H9 (cell line): Measurements from ENCODE around the gene MT1X. TPM values are rescaled to one million over a fixed set of nuclear protein-coding genes. Genes with fewer than 3 reads are reported as not detected.

Experiments
- DNase-seq: peaks from one replicate; pipeline ENCODE4 v3.0.0-alpha.2; 2017
- H2AFZ ChIP-seq: one replicate; pipeline ENCODE4 v1.6.1; 2013; ENCODE audit warnings: mild to moderate bottlenecking, low read length, control low read depth, moderate library complexity
- H2AK5ac ChIP-seq: 2 replicates; pipeline ENCODE4 v1.6.1; 2013; ENCODE audit warnings: low read length, control low read depth, mixed read lengths; ENCODE audit not compliant: insufficient read length
- H2BK120ac ChIP-seq: one replicate; pipeline ENCODE4 v1.6.1; 2013; ENCODE audit warnings: low read depth, mild to moderate bottlenecking, low read length, control low read depth, inconsistent platforms; ENCODE audit not compliant: poor library complexity, severe bottlenecking
- H2BK12ac ChIP-seq: 2 replicates; pipeline ENCODE4 v1.6.1; 2013; ENCODE audit warnings: low read length, control low read depth, mixed read lengths, low read depth; ENCODE audit not compliant: insufficient read length
- H2BK15ac ChIP-seq: 2 replicates; pipeline ENCODE4 v1.6.1; 2013; ENCODE audit warnings: low read depth, low read length, control low read depth
- H2BK20ac ChIP-seq: one replicate; pipeline ENCODE4 v1.6.1; 2013; ENCODE audit warnings: low read depth, mild to moderate bottlenecking, low read length, control low read depth, inconsistent platforms; ENCODE audit not compliant: poor library complexity, severe bottlenecking
- H2BK5ac ChIP-seq: 2 replicates; pipeline ENCODE4 v1.6.1; 2013; ENCODE audit warnings: low read length, control low read depth, mixed read lengths; ENCODE audit not compliant: insufficient read length
- H3K14ac ChIP-seq: 2 replicates; pipeline ENCODE4 v1.6.1; 2013; ENCODE audit warnings: low read length, control low read depth; ENCODE audit not compliant: insufficient read depth
- H3K18ac ChIP-seq: 2 replicates; pipeline ENCODE4 v1.6.1; 2013; ENCODE audit warnings: low read depth, mild to moderate bottlenecking, mixed read lengths, low read length, control low read depth; ENCODE audit not compliant: insufficient read length
- H3K23ac ChIP-seq: 2 replicates; pipeline ENCODE4 v1.6.1; 2013; ENCODE audit warnings: low read length, control low read depth, mixed read lengths, low read depth; ENCODE audit not compliant: insufficient read length
- H3K23me2 ChIP-seq: 2 replicates; pipeline ENCODE4 v1.6.1; 2013; ENCODE audit warnings: low read depth, mild to moderate bottlenecking, mixed read lengths, low read length, control low read depth; ENCODE audit not compliant: insufficient read length, poor library complexity, severe bottlenecking
- H3K27ac ChIP-seq: 2 replicates; pipeline ENCODE4 v1.5.1; 2013; ENCODE audit warnings: low read length, control low read depth, mixed read lengths, low read depth; ENCODE audit not compliant: insufficient read length
- H3K27me3 ChIP-seq: 2 replicates; pipeline ENCODE4 v1.6.1; 2013; ENCODE audit warnings: low read length, control low read depth, inconsistent platforms; ENCODE audit not compliant: insufficient read depth
- H3K4ac ChIP-seq: 2 replicates; pipeline ENCODE4 v1.6.1; 2013; ENCODE audit warnings: low read depth, mild to moderate bottlenecking, control low read depth, inconsistent platforms, low read length, moderate library complexity
- H3K4me1 ChIP-seq: 2 replicates; pipeline ENCODE4 v1.6.1; 2013; ENCODE audit warnings: low read length, control low read depth, inconsistent platforms; ENCODE audit not compliant: insufficient read depth
- H3K4me2 ChIP-seq: 2 replicates; pipeline ENCODE4 v1.6.1; 2013; ENCODE audit warnings: low read length, control low read depth, mixed read lengths; ENCODE audit not compliant: insufficient read length, insufficient read depth
- H3K56ac ChIP-seq: 2 replicates; pipeline ENCODE4 v1.6.1; 2013; ENCODE audit warnings: low read depth, mild to moderate bottlenecking, mixed read lengths, low read length, control low read depth; ENCODE audit not compliant: insufficient read length
- H3K79me1 ChIP-seq: 2 replicates; pipeline ENCODE4 v1.6.1; 2013; ENCODE audit warnings: low read depth, mild to moderate bottlenecking, moderate library complexity, low read length, control low read depth, inconsistent platforms; ENCODE audit not compliant: insufficient read depth, poor library complexity, severe bottlenecking
- H3K79me2 ChIP-seq: 2 replicates; pipeline ENCODE4 v1.6.1; 2013; ENCODE audit warnings: low read length, control low read depth, inconsistent platforms; ENCODE audit not compliant: insufficient read depth
- H3K9ac ChIP-seq: 2 replicates; pipeline ENCODE4 v1.6.1; 2013; ENCODE audit warnings: low read length, control low read depth, mixed read lengths; ENCODE audit not compliant: insufficient read length; ENCODE audit errors: extremely low read depth
- H3K9me3 ChIP-seq: one replicate; pipeline ENCODE4 v1.6.1; 2013; ENCODE audit warnings: low read depth, low read length, inconsistent platforms; ENCODE audit not compliant: control insufficient read depth
- H3T11ph ChIP-seq: one replicate; pipeline ENCODE4 v1.6.1; 2013; ENCODE audit warnings: mild to moderate bottlenecking, low read length, control low read depth, inconsistent platforms
- H4K20me1 ChIP-seq: one replicate; pipeline ENCODE4 v1.6.1; 2013; ENCODE audit not compliant: control insufficient read depth, insufficient read length, insufficient read depth
- H4K5ac ChIP-seq: 2 replicates; pipeline ENCODE4 v1.6.1; 2013; ENCODE audit warnings: low read depth, mild to moderate bottlenecking, mixed read lengths, low read length, control low read depth; ENCODE audit not compliant: insufficient read length
- H4K8ac ChIP-seq: replicated peaks from 2 replicates; pipeline ENCODE4 v1.6.1; 2013; ENCODE audit warnings: low read length, control low read depth, mixed read lengths, low read depth; ENCODE audit not compliant: insufficient read length
- H4K91ac ChIP-seq: 2 replicates; pipeline ENCODE4 v1.6.1; 2013; ENCODE audit warnings: low read depth, mild to moderate bottlenecking, moderate library complexity, mixed read lengths, low read length, control low read depth; ENCODE audit not compliant: insufficient read length
- H3K27ac Mint-ChIP-seq, 3 experiments: 2 replicates in 2 of 3; 3 replicates in 1 of 3; pipeline ENCODE4 v1.8.0; 2020 to 2021; ENCODE audit warnings: mixed read lengths in 3 of 3, mild to moderate bottlenecking in 1 of 3, moderate library complexity in 1 of 3
- H3K27me3 Mint-ChIP-seq: 2 replicates; pipeline ENCODE4 v1.8.0; 2021; ENCODE audit warnings: low read depth, mild to moderate bottlenecking, moderate library complexity, mixed read lengths
- H3K36me3 Mint-ChIP-seq, 3 experiments: 2 replicates in 2 of 3; 3 replicates in 1 of 3; pipeline ENCODE4 v1.8.0; 2020 to 2021; ENCODE audit warnings: low read depth in 3 of 3, mixed read lengths in 3 of 3; ENCODE audit not compliant: insufficient read depth in 1 of 3
- H3K4me1 Mint-ChIP-seq, 2 experiments: 2 replicates each; pipeline ENCODE4 v1.8.0; 2020; ENCODE audit warnings: mixed read lengths in 2 of 2
- H3K4me3 Mint-ChIP-seq, 2 experiments: 2 replicates in 1 of 2; 3 replicates in 1 of 2; pipeline ENCODE4 v1.8.0; 2020 to 2021; ENCODE audit warnings: mild to moderate bottlenecking in 2 of 2, mixed read lengths in 2 of 2, moderate library complexity in 1 of 2
- H3K9me3 Mint-ChIP-seq, 2 experiments: 2 replicates in 1 of 2; 3 replicates in 1 of 2; pipeline ENCODE4 v1.8.0; 2020; ENCODE audit warnings: mild to moderate bottlenecking in 2 of 2, mixed read lengths in 2 of 2, moderate library complexity in 1 of 2
- WGBS: extraction: QIAGEN DNeasy Blood & Tissue Kit; methylation state at CpG from one replicate; pipeline ENCODE4 v1.1.7; 2013; ENCODE audit warnings: missing lambda C conversion rate, low lambda C conversion rate, mixed read lengths; ENCODE audit not compliant: insufficient read length; ENCODE audit errors: extremely low coverage; 5-methylcytosine and 5-hydroxymethylcytosine counted together
- total RNA-seq: library from RNA; stranded (reverse); gene quantifications from 2 replicates; pipeline ENCODE4 v1.2.1, GENCODE V29; 2021
- TF ChIP-seq, protein P1 (sequence below): fragments of 200-600 bp; sonication (generic); conservative IDR thresholded peaks from 3 replicates; pipeline ENCODE4 v1.8.0; 2021; ENCODE audit warnings: antibody characterized with exemption, mild to moderate bottlenecking

The MT1X gene
- total RNA-seq, 1 experiment from 2014 or later, result 32.1 TPM

DNA sequence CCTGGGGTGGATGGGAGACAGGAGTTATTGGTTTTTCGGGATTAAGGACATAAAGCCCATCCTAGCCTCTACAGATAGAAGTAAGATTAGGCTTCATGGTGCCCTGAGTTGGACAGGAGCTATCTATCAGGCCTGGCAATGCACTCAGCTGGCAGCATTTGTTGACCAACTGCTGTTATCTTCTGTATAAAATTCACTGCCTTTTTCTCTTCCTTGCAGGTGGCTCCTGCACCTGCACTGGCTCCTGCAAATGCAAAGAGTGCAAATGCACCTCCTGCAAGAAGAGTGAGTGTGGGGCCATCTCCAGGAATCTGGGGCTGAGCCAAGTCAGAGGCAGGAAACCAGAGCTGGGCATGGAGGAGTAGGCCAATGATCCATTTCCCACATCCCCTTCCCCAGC is 43.2 kb upstream of the MT1X start:
- H3K4me2 ChIP-seq, result no peak overlapping the region

More for the DNA sequence above, 43.2 kb upstream of the MT1X start:
- no peaks in the 10 kb centered on the region for H3K4me1 ChIP-seq
- H4K8ac ChIP-seq, result no peak overlapping the region
- no peak overlapping the region for H2AFZ ChIP-seq
- no peak overlapping the region for H2BK20ac ChIP-seq
- peaks cover 6% of the 10 kb centered on the region for H3K23me2 ChIP-seq
- H3T11ph ChIP-seq, result no peak overlapping the region
- no peak overlapping the region for H3K4ac ChIP-seq
- Mint-ChIP-seq H3K4me1 (peaks cover 23 to 41% of the 10 kb centered on the region in 2 experiments), H3K9me3 (peaks cover 0 to 5% of the 10 kb centered on the region in 2 experiments; a peak in 2 of 5 replicates), H3K27ac (peak overlapping the region in 1 of 3 experiments; percentile 48; a peak in 1 of 7 replicates), H3K4me3 (no peak overlapping the region), H3K27me3 (peaks cover 99% of the 10 kb centered on the region), H3K36me3 (no peaks in the 10 kb centered on the region; a peak in 1 of 7 replicates)
- no peak overlapping the region for H2AK5ac ChIP-seq
- H3K9me3 ChIP-seq, result no peaks in the 10 kb centered on the region
- H4K5ac ChIP-seq, result no peak overlapping the region
- H3K79me2 ChIP-seq, result no peaks in the 10 kb centered on the region
- no CpG with 5 or more reads among the region's 1 CpG for WGBS
- no peak overlapping the region for H2BK120ac ChIP-seq
- no peak overlapping the region for H3K27ac ChIP-seq
- H2BK5ac ChIP-seq, result no peak overlapping the region
- no peak overlapping the region for H3K9ac ChIP-seq
- DNase-seq, result no peak
- no peak overlapping the region for H2BK12ac ChIP-seq
- H2BK15ac ChIP-seq, result no peak overlapping the region
- H3K23ac ChIP-seq, result no peak overlapping the region
- H3K79me1 ChIP-seq, result no peaks in the 10 kb centered on the region
- TF ChIP-seq, protein P1, sequence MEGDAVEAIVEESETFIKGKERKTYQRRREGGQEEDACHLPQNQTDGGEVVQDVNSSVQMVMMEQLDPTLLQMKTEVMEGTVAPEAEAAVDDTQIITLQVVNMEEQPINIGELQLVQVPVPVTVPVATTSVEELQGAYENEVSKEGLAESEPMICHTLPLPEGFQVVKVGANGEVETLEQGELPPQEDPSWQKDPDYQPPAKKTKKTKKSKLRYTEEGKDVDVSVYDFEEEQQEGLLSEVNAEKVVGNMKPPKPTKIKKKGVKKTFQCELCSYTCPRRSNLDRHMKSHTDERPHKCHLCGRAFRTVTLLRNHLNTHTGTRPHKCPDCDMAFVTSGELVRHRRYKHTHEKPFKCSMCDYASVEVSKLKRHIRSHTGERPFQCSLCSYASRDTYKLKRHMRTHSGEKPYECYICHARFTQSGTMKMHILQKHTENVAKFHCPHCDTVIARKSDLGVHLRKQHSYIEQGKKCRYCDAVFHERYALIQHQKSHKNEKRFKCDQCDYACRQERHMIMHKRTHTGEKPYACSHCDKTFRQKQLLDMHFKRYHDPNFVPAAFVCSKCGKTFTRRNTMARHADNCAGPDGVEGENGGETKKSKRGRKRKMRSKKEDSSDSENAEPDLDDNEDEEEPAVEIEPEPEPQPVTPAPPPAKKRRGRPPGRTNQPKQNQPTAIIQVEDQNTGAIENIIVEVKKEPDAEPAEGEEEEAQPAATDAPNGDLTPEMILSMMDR, result no peak
- no peak overlapping the region for H3K56ac ChIP-seq
- no peak overlapping the region for H4K91ac ChIP-seq
- H3K27me3 ChIP-seq, result peaks cover 92% of the 10 kb centered on the region
- H3K18ac ChIP-seq, result no peak overlapping the region
- H4K20me1 ChIP-seq, result no peaks in the 10 kb centered on the region
- H3K14ac ChIP-seq, result no peak overlapping the region
